SHP77 (cell line): ENCODE measurements around the gene ITGAL.
"Not testable (repeated sequence)": the region's sequence is repeated elsewhere in the genome, so short reads cannot be mapped to it uniquely, and the experiment has no call there.

Experiments used
- DNase-seq, 2 experiments: peaks; one replicate each; lab custom pipeline; 2025; lab: John Stamatoyannopoulos, UW

ITGAL gene

DNA sequence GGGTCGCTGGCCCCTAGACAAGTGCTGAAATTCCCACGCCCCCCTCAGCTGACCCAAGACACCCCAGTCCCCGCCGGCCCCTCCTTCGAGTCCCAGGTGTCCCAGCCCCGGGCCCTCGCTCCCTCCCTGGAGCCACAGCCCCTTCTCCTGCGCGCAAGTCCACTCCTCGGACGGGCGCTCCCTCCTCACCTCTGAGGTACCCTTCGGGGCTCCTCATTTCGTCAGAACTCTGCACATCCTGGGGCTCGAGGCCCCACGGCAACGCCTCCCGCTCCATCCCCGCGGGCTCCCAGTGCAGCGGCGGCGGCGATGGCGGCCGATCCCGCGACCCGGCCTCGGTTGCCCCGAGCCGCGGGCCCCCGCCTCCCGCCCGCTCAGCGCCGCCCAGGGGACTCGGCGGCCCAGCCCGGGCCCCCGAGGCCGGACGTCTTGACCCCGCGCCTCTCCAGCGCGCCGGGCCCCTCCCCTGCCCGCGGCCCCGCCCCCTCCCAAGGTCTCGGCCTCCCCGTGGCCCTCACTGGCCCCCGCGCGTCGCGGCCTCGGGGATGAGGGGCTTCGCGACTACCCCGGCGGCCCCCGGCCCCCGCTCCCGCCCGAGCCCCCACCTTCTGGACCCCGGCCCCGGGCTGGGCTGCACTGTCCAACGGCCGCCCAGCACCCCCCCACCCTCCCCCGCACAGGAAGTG is 53.7 kb downstream of the ITGAL start, which contains the start of gene ZNF768:
Gene ZNF768, minus strand, starts transcription at position 430 of the 686 bp plus-strand sequence. Its CDS starts 153 bp downstream, at position 277.
- peak in 1 of 2 experiments; percentile 76 for DNase-seq

DNA sequence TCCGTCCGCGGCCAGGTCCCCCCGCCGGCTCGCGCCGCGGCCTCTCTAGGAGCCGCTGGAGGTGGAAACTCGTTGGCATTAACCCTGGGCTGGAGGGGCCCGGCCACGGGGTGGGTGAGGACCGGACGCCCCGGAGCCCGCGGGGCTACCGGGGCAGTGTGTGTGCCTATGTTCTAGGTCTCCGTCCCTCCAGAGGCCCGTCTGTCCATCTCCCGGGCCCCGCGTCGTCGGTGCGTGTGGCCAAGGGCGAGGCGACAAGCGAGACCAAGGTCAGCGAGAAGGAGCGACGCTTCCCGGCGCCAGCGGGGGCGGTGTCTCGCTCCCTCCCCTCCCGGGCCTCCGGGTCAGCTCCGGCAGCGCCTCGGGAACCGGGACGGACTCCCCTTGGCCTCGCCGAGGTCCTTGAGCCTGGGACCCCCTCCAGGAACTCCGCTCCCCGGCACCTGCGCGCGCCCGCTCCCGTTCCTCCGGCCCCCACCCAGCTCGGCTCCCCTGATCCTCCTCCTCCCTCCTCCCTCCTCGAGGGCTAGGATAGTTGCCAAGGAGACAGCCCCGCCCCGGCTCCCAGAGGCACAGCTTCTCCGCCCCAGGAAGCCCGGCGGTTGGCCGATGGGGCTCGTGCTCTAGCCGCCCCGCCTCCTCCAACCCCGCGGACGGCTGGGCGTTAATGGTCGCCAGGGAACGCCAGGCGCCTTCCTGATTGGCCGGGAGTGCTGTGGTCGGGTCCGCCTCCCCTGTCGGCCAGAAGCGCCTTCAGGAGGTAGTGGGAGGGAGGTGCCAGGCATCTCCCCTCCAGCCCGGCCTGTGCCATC is 54.5 kb downstream of the ITGAL start:
- DNase-seq = peak; percentile 99 to 100

DNA sequence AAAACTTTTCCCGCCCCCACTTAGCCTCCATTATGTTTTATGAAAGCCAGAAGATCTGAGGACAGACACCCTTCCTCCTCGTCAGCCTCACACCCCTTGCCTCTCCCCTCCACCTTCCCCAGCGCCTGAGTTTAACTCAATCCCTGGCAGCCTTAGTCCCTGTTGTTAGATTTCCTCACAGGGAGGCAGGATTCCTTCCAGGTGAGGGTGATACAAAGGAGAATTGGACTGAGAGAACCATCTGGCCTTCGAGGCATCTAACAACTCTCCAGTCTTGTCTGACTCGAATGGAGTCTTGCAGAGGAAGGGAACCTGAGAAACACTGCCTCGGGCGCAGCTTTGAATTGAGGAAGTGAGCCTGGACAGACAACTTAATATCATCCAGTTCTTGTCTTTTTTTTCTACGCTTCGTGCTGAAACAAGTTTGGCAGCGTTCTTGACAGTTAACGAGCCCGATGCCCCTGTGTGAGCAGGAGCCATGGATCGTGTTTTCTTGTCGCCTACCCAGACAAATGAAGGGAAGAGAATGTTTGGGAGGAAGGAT is 55.2 kb downstream of the ITGAL start:
- DNase-seq = no peak

DNA sequence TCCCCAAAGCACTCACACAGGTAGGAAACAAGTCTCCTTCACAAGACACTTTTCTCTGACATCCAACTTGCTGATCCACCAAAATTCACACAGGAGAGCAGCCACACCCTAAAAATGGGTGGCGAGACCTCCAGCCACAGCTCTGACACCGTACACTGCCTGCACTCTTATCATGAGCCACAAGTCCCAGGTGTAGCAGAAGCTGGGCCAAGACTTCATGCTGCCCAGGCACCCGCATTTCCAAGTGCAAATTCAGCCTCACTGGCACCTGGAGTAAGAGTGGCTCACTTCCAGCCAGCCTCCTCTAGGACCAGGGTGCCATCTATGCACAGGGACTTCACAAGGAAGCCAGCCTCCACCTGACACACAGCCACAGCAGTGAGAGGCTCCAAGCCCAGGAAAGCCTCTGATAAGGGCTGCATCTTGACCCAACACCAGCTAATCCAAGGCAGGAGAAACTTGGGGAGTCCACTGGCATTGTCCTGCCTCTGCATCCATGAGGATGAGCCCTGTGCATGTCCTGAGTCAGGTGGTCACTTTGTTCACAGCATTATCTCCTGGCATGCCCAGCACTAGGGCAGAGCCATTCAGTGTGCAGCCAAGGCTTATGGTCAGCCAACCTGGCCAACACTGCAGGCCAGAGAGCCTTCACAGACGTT is 56.4 kb downstream of the ITGAL start:
- DNase-seq = no peak

DNA sequence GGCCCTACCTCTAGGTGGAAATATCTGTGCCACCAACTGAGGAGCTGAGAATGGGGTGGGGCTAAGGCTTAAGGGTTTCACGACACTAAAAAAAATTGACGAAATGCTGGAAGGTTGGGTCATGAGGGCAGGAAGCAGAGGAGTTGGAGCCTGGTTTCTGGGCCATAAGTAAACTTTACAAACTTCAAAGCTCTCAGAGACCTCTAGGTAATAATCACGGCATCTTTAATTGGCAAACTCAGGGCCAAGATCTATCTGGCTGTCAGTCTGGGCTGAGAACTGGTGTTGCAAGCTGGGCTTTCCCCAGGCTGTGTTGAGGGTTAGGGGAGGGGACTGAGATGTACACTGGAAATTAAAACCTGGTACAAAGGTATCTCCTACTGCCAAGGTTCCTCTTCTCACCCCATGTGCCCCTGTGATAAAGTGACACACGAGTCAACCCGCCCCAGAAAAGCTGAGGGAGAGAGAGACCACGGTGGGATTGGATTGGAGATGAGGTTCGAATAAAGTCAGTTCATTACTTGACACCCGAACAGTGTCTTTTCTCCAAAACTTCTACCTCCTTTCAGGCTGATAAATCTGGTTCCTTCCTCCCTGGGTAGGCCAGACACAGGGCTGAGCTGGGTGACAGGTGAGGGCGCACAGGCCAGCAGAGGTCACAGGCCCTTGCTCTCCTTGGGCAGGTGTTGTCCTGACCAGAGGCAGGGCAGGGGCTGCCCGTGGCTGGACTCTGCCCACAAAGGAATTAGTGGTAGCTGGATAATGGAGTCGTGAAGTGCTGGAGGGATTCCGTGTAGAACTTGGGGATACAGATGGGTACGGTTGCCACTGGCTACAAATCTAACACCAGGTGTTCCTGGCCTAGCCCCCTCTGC is 57.9 kb downstream of the ITGAL start:
- DNase-seq = no peak

DNA sequence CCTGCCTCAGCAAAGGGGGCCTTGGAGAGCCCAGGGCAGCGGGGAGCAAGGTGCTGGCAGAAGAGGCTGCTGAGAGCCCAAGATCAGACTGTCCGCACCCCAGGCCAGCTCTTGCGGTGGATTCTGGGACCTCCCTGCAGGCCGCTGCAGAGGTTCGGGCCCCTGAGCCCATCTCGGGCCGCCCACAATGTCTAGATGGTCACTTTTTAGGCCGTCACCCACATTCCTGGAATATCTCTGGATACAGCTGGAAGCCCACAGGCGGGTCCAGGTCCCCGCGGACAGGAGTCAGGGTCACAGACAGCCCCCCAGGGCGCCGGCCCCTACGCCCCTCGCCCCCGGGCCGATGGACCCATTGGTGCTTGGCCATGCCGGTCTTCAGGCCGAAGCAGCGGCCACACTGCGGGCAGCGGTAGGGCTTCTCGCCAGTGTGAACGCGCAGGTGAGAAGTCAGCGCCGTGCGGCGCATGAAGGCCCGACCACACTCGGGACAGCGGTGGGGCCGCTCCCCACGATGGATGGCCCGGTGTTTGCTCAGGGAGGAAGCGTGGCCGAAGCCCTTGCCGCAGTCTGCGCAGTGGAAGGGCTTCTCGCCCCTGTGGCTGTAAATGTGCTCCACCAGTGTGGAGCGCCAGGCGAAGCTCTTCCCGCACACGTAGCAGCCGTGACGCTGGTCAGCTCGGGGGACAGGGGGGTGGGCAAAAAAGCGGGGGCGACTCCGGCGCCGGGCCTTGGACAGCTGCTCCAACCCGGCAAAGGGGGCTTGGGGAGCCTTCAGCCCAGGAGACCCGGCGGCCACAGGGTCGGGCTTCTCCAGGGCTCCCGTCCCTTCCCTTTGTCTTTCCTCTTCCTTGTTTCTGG is 60.0 kb downstream of the ITGAL start:
- DNase-seq = no peak

DNA sequence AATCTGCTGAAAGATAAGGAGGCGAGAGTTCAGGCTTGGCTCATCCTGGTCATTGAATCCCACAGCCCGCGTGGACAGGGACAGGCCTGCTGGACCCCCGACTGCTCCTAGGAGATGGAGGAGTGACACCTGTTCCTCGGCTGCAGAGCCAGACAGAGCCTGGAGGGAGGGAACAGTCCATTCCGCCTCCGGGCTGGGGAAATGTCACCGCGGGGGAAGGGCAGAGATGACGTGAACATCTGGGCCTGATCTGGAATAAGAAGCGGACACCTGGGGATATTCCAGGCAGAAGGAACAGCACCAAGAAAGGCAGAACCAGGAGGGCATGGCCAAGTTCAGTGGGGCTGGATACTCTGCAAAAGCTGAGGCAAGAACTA is 60.6 kb downstream of the ITGAL start:
- no peak for DNase-seq

DNA sequence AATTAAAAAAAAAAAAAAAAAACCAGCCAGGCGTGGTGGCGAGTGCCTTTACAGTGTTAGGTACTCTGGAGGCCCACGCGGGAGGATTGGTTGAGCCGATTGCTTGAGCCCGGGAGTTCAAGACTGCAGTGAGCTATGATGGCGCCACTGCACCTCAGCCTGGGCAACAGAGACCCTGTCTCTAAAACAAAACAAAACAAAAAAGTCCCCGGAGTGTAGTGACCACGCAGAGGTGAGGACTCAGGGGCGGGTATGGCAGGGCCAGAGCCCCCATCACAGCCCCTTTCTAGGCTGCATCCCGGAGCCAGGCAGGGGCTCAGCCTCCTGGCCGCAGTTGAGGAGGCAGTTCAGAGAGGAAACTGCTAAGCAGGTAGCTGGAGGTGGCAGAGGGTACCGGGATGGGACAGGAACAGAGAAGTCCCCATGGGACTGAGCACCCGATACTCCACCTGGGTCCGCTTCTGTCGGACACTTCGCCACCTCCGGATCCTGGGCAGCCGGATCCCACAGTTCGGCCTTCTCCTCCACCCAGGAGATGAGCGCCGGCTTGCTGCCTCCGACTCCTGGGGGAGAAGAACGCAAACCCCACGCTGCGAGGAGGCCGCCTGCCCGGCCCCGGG is 61.3 kb downstream of the ITGAL start:
- DNase-seq = no peak

DNA sequence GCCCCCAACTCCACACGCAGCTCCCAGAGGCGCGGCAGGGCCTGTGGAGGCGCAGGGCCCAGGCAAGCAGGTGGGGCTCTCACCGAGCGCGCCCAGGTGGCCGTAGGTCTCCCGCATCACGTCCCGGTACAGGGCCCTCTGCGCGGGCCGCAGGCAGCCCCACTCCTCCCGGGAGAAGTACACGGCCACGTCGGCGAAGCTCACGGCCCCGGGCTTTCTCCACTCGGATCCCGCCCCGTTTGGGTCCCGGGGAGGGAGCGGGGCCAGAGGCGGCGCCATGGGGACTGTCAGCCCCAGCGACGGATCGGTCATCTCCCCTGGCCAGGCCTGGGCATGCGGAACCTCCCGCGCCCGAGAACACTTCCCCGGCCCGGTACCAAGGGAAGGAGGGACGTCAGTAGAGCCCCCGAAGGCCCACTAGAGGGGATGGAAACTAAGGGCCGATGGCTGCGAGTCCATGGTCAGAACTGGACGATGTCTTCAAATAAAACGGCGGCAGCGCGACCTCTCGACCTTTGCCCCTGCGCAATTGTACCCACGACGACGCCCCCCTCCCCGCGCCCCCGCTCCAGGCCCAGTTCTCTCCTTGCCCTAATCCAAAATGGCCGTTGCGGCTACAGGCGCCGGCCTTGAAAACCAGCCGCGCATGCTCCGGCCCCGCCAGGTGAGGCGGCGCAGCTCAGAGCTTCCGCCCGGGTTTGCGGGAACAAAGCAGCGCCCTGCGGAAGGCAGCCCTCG is 62.0 kb downstream of the ITGAL start, which contains the start of gene ZNF747:
Gene ZNF747, minus strand, starts transcription at position 491 of the 738 bp plus-strand sequence. Its CDS starts 179 bp downstream, at position 312.
- DNase-seq = peak; percentile 94 to 96

DNA sequence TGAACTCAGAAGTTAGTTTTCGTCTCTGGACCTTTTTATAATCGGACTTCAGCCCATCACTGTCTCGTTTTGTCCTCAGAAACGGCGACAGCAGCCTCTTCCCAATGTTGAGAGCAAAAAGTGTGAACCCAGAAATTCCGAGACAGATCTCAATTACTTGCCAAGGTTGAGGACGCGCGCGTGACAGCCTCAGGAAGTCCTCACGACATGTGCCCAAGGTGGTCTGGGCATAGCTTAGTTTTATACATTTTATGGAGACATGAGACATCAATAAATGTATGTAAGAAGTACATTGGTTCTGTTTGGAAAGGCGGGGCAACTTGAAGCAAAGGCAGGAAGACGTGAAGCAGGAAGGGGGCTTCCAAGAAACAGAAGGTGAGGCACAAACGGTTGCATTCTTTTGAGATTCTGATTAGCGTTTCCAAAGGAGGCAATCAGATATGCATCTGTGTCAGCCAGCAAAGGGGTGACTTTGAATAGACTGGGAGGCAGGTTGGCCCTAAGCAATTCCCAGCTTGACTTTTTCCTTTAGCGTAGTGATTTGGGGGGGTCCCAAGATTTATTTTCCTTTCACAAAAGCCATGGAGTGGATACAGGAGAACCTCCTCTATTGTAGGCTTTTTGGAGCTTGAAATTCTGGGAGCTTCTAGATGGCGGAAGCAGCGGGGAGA is 62.7 kb downstream of the ITGAL start:
- DNase-seq = no peak

DNA sequence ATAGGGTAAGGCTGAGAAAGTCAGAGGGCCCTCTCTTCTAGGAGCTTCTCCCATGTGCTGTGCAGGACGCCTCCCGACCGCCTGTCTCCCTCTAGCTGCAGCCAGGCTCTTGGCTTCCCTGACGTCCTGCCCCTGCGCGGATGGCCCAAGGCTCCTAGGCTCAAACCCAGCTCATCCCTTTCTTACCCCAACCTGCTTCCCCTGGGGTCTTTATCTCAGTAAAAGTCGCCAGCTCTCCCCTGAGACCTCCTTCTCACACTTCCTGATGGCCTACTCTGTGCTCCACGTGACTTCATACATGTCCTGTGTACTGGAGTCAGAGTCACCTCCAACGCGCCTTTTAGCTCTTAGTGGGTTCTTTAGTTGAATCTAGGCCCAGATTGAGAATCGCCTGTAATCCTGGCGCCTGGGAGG is 63.2 kb downstream of the ITGAL start:
- DNase-seq = peak; percentile 70 to 87

DNA sequence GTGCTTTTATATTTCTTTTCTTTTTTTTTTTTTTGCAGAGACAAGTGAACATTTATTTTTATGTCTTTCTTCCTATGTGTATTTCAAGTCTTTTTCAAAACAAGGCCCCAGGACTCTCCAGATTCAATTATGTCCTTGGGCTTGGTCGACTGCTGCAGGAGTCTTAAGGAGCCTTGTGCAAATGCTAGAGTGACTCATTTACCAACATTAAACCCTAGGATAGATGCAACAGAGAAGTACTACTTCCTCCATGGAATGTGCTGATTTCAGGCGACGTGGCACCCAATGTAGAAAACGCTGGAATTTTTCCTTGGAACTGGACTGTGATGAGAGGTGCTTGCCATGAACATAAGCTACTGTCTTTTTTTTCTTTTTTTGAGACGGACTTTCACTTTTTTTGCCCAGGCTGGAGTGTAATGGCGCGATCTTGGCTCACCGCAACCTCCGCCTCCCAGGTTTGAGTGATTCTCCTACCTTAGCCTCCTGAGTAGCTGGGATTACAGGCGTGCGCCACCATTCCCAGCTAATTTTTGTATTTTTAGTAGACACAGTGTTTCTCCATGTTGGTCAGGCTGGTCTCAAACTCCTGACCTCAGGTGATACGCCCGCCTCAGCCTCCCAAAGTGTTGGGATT is 64.0 kb downstream of the ITGAL start:
- not testable (repeated sequence) for DNase-seq

DNA sequence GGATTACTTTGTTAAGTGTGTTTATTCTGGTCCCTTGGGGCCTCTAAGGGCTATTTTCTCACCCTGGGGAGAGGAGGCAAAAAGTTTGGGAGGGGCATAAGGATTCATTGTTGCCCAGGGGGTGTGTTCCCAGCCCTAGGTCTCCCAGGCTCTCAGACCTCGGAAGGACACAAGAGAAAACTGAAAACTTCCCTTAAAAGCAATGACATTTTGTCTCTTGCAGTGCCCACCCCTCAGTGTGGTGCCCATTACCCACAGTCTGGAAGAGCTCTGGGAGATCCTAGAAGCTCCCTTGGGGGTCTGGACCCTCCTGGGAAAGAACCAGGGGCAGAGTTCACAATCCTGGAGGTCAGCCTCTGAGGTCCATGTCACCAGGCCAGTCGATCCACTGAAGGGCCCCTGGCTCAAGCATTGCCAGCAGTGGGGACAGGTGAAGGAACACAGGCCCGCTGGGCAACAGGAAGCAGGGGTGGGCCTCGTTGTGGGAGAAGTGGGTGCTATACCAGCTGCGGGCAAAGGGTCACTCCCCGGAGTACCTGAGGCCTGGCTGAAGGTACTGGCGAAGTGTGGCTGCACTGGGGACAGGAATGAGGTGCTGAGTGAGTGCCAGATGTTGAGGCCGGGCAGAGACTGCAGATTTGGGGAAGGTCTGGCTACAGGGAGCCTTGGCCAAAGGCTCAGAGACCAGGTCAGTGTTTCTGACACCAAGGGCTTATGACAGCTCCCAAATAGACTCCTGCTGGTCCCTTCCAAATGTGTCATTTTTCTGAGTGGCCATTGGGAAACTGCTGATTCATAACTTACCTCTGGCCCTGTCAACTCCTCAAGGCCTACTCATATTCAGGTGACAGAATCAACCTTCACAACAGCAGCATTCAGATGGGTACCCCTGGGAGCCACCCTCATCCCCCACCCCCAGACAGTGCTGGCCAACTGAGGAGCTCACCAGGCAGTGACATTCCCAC is 66.7 kb downstream of the ITGAL start:
- no peak for DNase-seq

DNA sequence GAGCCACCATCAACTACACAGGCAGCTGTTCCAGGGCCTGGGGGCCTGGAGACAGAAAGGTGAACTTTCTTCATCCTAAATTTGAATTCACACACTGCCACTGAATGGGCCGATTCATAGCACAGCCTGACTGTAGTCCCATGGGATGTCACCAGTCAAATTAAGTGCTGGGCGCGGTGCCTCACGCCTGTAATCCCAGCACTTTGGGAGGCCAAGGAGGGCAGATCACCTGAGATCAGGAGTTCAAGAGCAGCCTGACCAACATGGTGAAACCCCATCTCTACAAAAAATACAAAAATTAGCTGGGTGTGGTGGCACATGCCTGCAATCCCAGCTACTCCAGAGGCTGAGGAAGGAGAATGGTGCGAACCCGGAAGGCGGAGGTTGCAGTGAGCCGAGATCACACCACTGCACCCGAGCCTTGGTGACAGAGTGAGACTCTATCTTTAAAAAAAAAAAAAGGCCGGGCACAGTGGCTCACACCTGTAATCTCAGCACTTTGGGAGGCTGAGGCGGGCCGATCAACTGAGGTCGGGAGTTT is 67.5 kb downstream of the ITGAL start:
- DNase-seq = not testable (repeated sequence)

DNA sequence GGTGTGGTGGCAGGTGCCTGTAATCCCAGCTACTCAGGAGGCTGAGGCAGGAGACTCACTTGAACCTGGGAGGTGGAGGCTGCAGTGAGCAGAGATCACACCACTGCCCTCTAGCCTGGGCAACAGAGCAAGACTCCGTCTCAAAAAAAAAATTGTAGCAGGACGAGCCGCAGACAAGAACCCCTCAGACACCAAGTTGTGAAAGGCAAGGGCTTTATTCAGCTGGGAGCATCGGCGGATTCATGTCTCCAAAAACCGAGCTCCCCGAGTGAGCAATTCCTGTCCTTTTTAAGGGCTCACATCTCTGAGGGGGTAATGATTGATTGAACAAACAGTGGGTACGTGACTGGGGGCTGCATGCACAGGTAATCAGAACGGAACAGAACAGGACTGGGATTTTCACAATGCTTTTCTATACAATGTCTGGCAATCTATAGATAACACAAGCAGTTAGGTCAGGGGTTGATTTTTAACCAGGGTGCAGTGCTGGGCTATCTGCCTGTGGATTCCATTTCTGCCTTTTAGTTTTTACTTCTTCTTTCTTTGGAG is 68.4 kb downstream of the ITGAL start:
- not testable (repeated sequence) for DNase-seq
